HepG2 (cell line): ENCODE measurements around the gene STAT4. TPM values are rescaled to one million over a fixed set of nuclear protein-coding genes. Genes with fewer than 3 reads are reported as not detected.

Experiments
- ATAC-seq: fragments of 200-7000 bp; cut with Tn5 transposase; 3 replicates; pipeline ENCODE4 v1.9.1; 2020; ENCODE audit warnings: mild to moderate bottlenecking, moderate library complexity
- BruUV-seq: library from RNA; stranded (reverse); fragments of 400-500 nt; replicated peaks from 2 replicates; lab custom pipeline; 2021; lab: Mats Ljungman, UMichigan
- CTCF ChIA-PET: fragments of 300-600 bp; formaldehyde crosslinking; extraction: SDS; loops from one replicate; lab custom pipeline; 2021; ENCODE audit warnings: low total read pairs, inconsistent platforms, low intra/inter-chr PET ratio; lab: Yijun Ruan, JAX
- POLR2A ChIA-PET: fragments of 350-600 bp; sonication (Branson Sonifier 250); formaldehyde crosslinking; loops from one replicate; lab custom pipeline; 2020; ENCODE audit warnings: antibody characterized with exemption, inconsistent platforms; lab: Yijun Ruan, JAX
- DNase-seq: peaks from one replicate; pipeline ENCODE4 v3.0.0-alpha.2; 2015; ENCODE audit warnings: low spot score
- FAIRE-seq: peaks from 3 replicates; lab custom pipeline; 2011; peaks lifted over from hg19 to GRCh38; lab: Jason Lieb, UNC
- H2AFZ ChIP-seq: one replicate; pipeline ENCODE4 v1.6.1; 2011; ENCODE audit warnings: low read length, inconsistent platforms
- H3K27ac ChIP-seq: fragments of 300-600 bp; 3 replicates; pipeline ENCODE4 v1.8.0; 2011; ENCODE audit warnings: mixed run types, mild to moderate bottlenecking, mixed read lengths, low read length, inconsistent platforms; ENCODE audit not compliant: insufficient read depth; ENCODE audit errors: extremely low read length
- H3K27me3 ChIP-seq, 2 experiments: fragments of 200-600 bp in 1 of 2; 2 replicates in 1 of 2; 3 replicates in 1 of 2; pipeline versions ENCODE4 v1.6.0 to v1.8.0; 2011; ENCODE audit warnings: low read length in 2 of 2, mild to moderate bottlenecking in 2 of 2, moderate library complexity in 2 of 2, inconsistent platforms in 1 of 2; ENCODE audit not compliant: insufficient read depth in 2 of 2, control insufficient read depth in 1 of 2
- H3K36me3 ChIP-seq, 2 experiments: fragments of 200-600 bp in 1 of 2; replicated peaks in 1 of 2; 2 replicates in 1 of 2; 3 replicates in 1 of 2; pipeline versions ENCODE4 v1.5.1 to v1.8.0; 2011; ENCODE audit warnings: low read length in 2 of 2, inconsistent platforms in 1 of 2; ENCODE audit not compliant: insufficient read depth in 2 of 2, control insufficient read depth in 1 of 2
- H3K4me1 ChIP-seq: 2 replicates; pipeline ENCODE4 v1.5.1; 2012; ENCODE audit warnings: low read length, inconsistent platforms; ENCODE audit not compliant: insufficient read depth
- H3K4me2 ChIP-seq: 2 replicates; pipeline ENCODE4 v1.6.0; 2011; ENCODE audit warnings: low read depth, low read length, inconsistent platforms
- H3K4me3 ChIP-seq, 3 experiments: fragments of 200-600 bp in 1 of 3; sonication (generic), shearing (Covaris generic) in 1 of 3; replicated peaks in 1 of 3; 2 replicates each; pipeline ENCODE4 v1.5.1; 2011 to 2016; ENCODE audit warnings: low read length in 3 of 3, inconsistent platforms in 2 of 3, low read depth in 2 of 3, mild to moderate bottlenecking in 2 of 3, control low read depth in 1 of 3, mixed read lengths in 1 of 3; ENCODE audit not compliant: insufficient read depth in 1 of 3
- H3K79me2 ChIP-seq: one replicate; pipeline ENCODE4 v1.6.1; 2011; ENCODE audit warnings: low read length, inconsistent platforms; ENCODE audit not compliant: insufficient read depth
- H3K9ac ChIP-seq: 2 replicates; pipeline ENCODE4 v1.6.0; 2011; ENCODE audit warnings: mild to moderate bottlenecking, low read depth, low read length, inconsistent platforms; ENCODE audit not compliant: insufficient read depth
- H3K9me3 ChIP-seq: 2 replicates; pipeline ENCODE4 v1.5.1; 2012; ENCODE audit warnings: mild to moderate bottlenecking, low read length
- H4K20me1 ChIP-seq: 2 replicates; pipeline ENCODE4 v1.6.0; 2011; ENCODE audit warnings: inconsistent platforms, mild to moderate bottlenecking, low read length, moderate library complexity; ENCODE audit not compliant: insufficient read depth
- E2F2 ChIP-seq: sonication (generic); formaldehyde crosslinking; IDR thresholded peaks from 2 replicates; pipeline ENCODE4 v1.4.0; 2020; ENCODE audit warnings: missing genetic modification reagents, borderline replicate concordance
- FOXK1 ChIP-seq: sonication (generic); formaldehyde crosslinking; IDR thresholded peaks from 2 replicates; pipeline ENCODE4 v1.4.0; 2020; ENCODE audit warnings: low read depth, missing genetic modification reagents, borderline replicate concordance
- MLLT10 ChIP-seq: sonication (generic); formaldehyde crosslinking; IDR thresholded peaks from 2 replicates; pipeline ENCODE4 v1.4.0; 2020; ENCODE audit warnings: missing genetic modification reagents
- PAF1 ChIP-seq: IDR thresholded peaks from 2 replicates; pipeline ENCODE4 v1.6.1; 2016; ENCODE audit warnings: missing genetic modification reagents, missing compliant biosample characterization
- RERE ChIP-seq: IDR thresholded peaks from 2 replicates; pipeline ENCODE4 v1.6.1; 2016; ENCODE audit warnings: low read depth, missing genetic modification reagents, missing compliant biosample characterization
- SATB2 ChIP-seq: sonication (generic); formaldehyde crosslinking; IDR thresholded peaks from 2 replicates; pipeline ENCODE4 v1.5.0; 2020; ENCODE audit warnings: missing genetic modification reagents
- SMYD3 ChIP-seq: sonication (generic); formaldehyde crosslinking; IDR thresholded peaks from 2 replicates; pipeline ENCODE4 v1.8.1; 2023; ENCODE audit warnings: mild to moderate bottlenecking, missing genetic modification reagents
- SRSF1 ChIP-seq: fragments of 200-400 bp; formaldehyde crosslinking; optimal IDR thresholded peaks from 2 replicates; pipeline ENCODE3; 2017; ENCODE audit warnings: mild to moderate bottlenecking, low read depth, low read length, moderate library complexity
- TAF15 ChIP-seq: fragments of 200-400 bp; formaldehyde crosslinking; IDR thresholded peaks from one replicate; pipeline ENCODE4 v1.6.1; 2018; ENCODE audit warnings: mild to moderate bottlenecking, low read depth, low read length; ENCODE audit not compliant: poor library complexity, severe bottlenecking
- ZBTB38 ChIP-seq: sonication (generic); formaldehyde crosslinking; IDR thresholded peaks from 2 replicates; pipeline ENCODE4 v1.5.1; 2020; ENCODE audit warnings: mild to moderate bottlenecking, missing genetic modification reagents
- ZNF24 ChIP-seq: fragments of 450-650 bp; IDR thresholded peaks from 2 replicates; pipeline ENCODE4 v1.6.1; 2017; ENCODE audit warnings: antibody characterized with exemption, mild to moderate bottlenecking
- ZNF367 ChIP-seq: sonication (generic); formaldehyde crosslinking; IDR thresholded peaks from 2 replicates; pipeline ENCODE4 v1.4.0; 2020; ENCODE audit warnings: missing genetic modification reagents, borderline replicate concordance
- ZNF737 ChIP-seq: sonication (generic); formaldehyde crosslinking; IDR thresholded peaks from 2 replicates; pipeline ENCODE4 v1.5.0; 2020; ENCODE audit warnings: missing genetic modification reagents, mild to moderate bottlenecking, borderline replicate concordance
- ZNF749 ChIP-seq: sonication (generic); formaldehyde crosslinking; IDR thresholded peaks from 2 replicates; pipeline ENCODE4 v1.8.0; 2022; ENCODE audit warnings: mild to moderate bottlenecking, missing genetic modification reagents, moderate library complexity, borderline replicate concordance
- WGBS: methylation state at CpG from one replicate; pipeline ENCODE4 v1.1.6; 2017; ENCODE audit warnings: low lambda C conversion rate; 5-methylcytosine and 5-hydroxymethylcytosine counted together
- in situ Hi-C: cut with HindIII; loops from 2 replicates; pipeline ENCODE4 v1.10.0; 2017; ENCODE audit warnings: low pct_unique_long_range_greater_than_20kb; ENCODE audit not compliant: extremely low pct_ligation_motif_present
- intact Hi-C: fragments of 100-400 bp; cut with micrococcal nuclease; formaldehyde crosslinking; loops from one replicate; pipeline ENCODE4 v1.10.0; 2022; ENCODE audit not compliant: unreplicated experiment
- polyA plus RNA-seq, 8 experiments: library from polyadenylated mRNA; depleted of rRNA in 3 of 8; stranded (reverse) in 7 of 8; unstranded in 1 of 8; fragments of >200 nt; fragmentation: Illumina TruSeq in 4 of 8; extraction: Trizol in 4 of 8; gene quantifications; 2 replicates each; pipeline versions ENCODE4 v1.2.1 to v1.2.3, GENCODE V29; 2011 to 2016; ENCODE audit warnings: low read depth in 4 of 8, missing spikeins in 1 of 8, mixed read lengths in 1 of 8; ENCODE audit not compliant: insufficient read depth in 1 of 8
- total RNA-seq, 5 experiments: library from RNA; depleted of rRNA; stranded (reverse); fragments of >200 nt; fragmentation: Illumina TruSeq; extraction: Trizol; gene quantifications; 2 replicates each; pipeline ENCODE4 v1.2.3, GENCODE V29; 2016; ENCODE audit warnings: low read depth in 1 of 5

Gene STAT4
- total and polyA plus RNA-seq, 2 of the 13 experiments (the other 11 are each of a cell fraction or from before 2014, with no cell fraction given) = 0.37 TPM; not detected in 1

- Histone ChIP-seq H3K4me3 (no peak overlapping the region), H3K9ac (no peak overlapping the region), H4K20me1 (no peaks in the 10 kb centered on the region), H3K4me1 (peaks cover 8% of the 10 kb centered on the region), H3K79me2 (no peaks in the 10 kb centered on the region), H3K4me2 (no peak overlapping the region), H3K27ac (no peak overlapping the region), H3K27me3 (peaks cover 0 to 21% of the 10 kb centered on the region in 2 experiments; a peak in 3 of 5 replicates), H2AFZ (no peak overlapping the region), H3K36me3 (no peaks in the 10 kb centered on the region), H3K9me3 (no peaks in the 10 kb centered on the region)
- CTCF ChIA-PET = no interaction called here
- no peak for FAIRE-seq
- POLR2A ChIA-PET = no interaction called here
- in situ Hi-C loops (no loop called here), intact Hi-C loops (no loop called here)
- BruUV-seq = no TSS peak
- ATAC-seq = no peak
- no peak for DNase-seq
- 5% methylated on average over 4 of the region's 4 CpGs for WGBS
- TF ChIP-seq ZNF367 (no peak), FOXK1 (CRISPR knock-in tag) (no peak), TAF15 (no peak), ZNF737 (CRISPR knock-in tag) (no peak), SMYD3 (no peak), ZNF24 (no peak), ZBTB38 (CRISPR knock-in tag) (no peak), MLLT10 (CRISPR knock-in tag) (no peak), E2F2 (CRISPR knock-in tag) (no peak), SRSF1 (no peak), PAF1 (CRISPR knock-in tag) (no peak), SATB2 (CRISPR knock-in tag) (no peak), ZNF749 (CRISPR knock-in tag) (no peak), RERE (CRISPR knock-in tag) (no peak)
Measured at GRCh38 chr2:191145769-191146471, 4.9 kb downstream of the STAT4 start.
